ENCODE data around the gene GON4L. TPM values are rescaled to one million over a fixed set of nuclear protein-coding genes. Genes with fewer than 3 reads are reported as not detected.
A peak's percentile ranks its signal among the peaks of the same experiment; 100 is the strongest.
"Not testable (repeated sequence)": the region's sequence is repeated elsewhere in the genome, so short reads cannot be mapped to it uniquely, and the experiment has no call there.

Gene GON4L
- total RNA-seq, 1 experiment from 2014 or later, result 16.9 TPM

GRCh38 chr1:155833665-155834295 is 23.2 kb downstream of the GON4L start:
- DNase-seq (ENCODE audit: low read depth), result no peak

GRCh38 chr1:155831279-155831976 is 25.6 kb downstream of the GON4L start:
- DNase-seq (ENCODE audit: low read depth), result no peak

- DNase-seq (ENCODE audit: low read depth), result no peak
Measured at GRCh38 chr1:155827450-155827849, 29.6 kb downstream of the GON4L start.

- DNase-seq (ENCODE audit: low read depth), result no peak
Measured at GRCh38 chr1:155816351-155816750, 40.7 kb downstream of the GON4L start.

GRCh38 chr1:155813672-155814071 is 43.3 kb downstream of the GON4L start:
- no peak for DNase-seq (ENCODE audit: low read depth)

DNA sequence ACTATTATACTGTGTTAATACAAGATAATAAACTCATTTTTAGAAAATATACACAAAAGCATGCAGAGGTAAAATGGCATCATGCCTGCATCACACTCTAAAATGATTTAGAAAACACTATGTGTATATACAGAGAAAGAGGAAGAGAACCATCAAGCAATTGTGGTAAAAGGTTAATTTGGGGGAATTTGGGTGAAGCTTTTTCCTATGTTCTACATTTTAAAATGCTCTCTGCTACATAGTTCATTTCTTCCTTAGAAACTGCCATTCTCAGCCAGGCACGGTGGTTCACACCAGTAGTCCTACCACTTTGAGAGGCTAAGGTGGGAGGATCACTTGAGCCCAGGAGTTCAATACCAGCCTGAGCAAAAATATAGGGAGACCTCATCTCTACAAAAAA is 44.1 kb downstream of the GON4L start:
- DNase-seq (ENCODE audit: low read depth), result no peak

DNA sequence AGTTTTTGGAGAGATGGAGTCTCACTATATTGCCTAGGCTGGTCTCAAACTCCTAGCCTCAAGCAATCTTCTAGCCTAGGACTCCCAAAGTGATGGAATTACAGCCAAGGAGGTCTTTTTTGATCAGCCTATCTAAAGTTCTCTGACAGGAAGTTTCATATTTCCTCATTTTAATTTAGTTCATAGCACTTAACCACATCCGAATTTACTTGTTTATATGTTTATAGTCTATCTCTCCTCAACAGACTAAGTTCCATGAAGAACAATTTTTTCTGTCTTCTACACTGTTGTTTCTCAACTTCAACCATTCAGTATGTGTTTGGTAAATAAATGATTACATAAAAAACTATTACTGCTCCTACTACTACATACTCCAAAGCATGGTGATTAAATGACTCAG is 47.9 kb downstream of the GON4L start:
- DNase-seq (ENCODE audit: low read depth), result no peak

- DNase-seq (ENCODE audit: low read depth), result peak; percentile 29
Measured at GRCh38 chr1:155801149-155801548, 55.9 kb downstream of the GON4L start.

- not testable (repeated sequence) for DNase-seq (ENCODE audit: low read depth)
Measured at GRCh38 chr1:155795618-155796017, 61.4 kb downstream of the GON4L start.

GRCh38 chr1:155794605-155795245 is 62.3 kb downstream of the GON4L start:
- peak; percentile 12 for DNase-seq (ENCODE audit: low read depth)

DNA sequence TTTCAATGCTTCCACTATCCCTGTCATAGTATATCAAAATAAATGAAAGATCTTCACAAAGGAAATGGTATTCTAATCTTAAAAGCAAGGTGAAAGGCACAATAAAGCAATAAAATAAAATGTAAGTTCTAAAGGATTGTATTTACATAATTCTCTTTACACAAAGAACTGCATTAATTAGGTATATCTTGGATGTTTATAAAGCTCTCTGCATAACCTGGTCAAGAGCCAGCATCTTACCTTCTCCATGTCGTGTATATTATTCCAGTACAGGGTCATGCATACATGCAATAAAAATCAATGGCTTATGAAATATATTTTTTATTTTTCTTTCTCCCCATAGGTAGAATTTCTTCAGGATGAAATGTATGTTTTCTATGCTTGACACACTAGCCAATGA is 63.8 kb downstream of the GON4L start:
- DNase-seq (ENCODE audit: low read depth), result no peak

- DNase-seq (ENCODE audit: low read depth), result no peak
Measured at GRCh38 chr1:155777582-155777981, 79.4 kb downstream of the GON4L start.

GRCh38 chr1:155776414-155776813 is 80.6 kb downstream of the GON4L start:
- peak; percentile 61 for DNase-seq (ENCODE audit: low read depth)

- DNase-seq (ENCODE audit: low read depth), result no peak
Measured at GRCh38 chr1:155773221-155773620, 83.8 kb downstream of the GON4L start.

DNA sequence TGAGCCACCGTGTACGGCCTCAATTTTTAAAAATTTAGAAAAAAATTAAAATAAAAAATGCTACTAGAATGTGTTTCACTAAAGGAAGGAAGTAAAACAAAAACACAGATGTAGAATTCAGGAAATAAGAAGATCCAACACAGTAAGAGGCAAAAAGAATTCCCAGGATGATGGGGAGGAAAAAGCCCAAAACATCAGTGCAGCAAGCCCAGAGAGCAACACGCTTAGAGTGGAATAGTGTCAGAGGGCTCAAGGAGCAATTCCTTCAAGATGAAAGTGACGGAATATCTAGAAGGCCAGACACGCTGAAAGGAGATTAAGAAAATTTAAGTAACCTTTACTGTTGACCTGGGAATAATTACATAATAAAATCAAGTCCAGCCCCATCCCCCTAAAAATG is 87.8 kb downstream of the GON4L start:
- DNase-seq (ENCODE audit: low read depth), result no peak

GRCh38 chr1:155767399-155767989 is 89.5 kb downstream of the GON4L start:
- not testable (repeated sequence) for DNase-seq (ENCODE audit: low read depth)

DNA sequence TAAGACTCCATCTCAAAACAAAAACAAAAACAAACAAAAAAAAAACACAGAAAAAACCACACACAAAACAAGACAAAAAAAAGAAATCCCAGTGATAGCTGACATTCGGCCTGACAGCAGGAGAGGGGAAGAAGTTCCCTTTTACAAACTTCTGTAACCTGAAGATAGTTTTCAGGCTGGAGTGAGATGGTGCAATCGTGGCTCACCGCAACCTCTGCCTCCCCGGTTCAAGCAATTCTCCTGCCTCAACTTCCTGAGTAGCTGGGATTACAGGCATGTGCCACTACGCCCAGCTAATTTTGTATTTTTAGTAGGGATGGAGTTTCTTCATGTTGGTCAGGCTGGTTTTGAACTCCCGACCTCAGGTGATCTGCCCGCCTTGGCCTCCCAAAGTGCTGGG is 93.0 kb downstream of the GON4L start:
- DNase-seq (ENCODE audit: low read depth), result not testable (repeated sequence)

- DNase-seq (ENCODE audit: low read depth), result peak; percentile 92
Measured at GRCh38 chr1:155763090-155763815, 93.8 kb downstream of the GON4L start.

- DNase-seq (ENCODE audit: low read depth), result no peak
Measured at GRCh38 chr1:155761736-155762405, 95.1 kb downstream of the GON4L start.

DNA sequence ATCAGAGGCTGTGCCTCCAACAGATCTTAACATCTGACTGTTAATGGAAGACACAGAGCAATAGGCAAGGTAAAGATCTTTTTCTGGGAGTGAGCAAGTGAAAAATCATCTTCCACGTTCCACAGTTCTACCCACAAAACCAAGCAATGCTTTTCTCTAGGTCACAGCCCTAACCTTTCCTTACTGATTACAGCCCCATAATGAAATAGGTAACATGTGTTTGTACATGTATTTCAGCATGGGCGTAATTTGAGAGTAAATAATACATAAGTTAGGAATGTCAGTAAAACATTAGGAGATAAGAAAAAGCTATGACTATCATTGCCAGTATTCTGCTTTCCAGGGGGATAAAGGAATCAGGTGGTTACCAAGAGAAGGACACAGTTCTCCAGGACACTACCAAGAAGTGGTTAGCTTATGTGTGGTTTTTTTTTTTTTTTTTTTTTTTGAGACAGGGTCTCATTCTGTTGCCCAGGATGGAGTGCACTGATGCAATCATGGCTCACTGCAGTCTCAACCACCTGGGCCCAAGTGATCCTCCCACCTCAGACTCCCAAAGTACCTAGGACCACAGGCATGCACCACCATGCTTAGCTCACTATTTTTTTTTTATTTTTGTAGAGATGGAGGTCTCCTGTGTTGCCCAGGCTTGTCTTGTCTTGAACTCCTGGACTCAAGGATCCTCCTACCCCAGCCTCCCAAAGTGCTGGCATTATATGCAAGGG is 96.1 kb downstream of the GON4L start:
- DNase-seq (ENCODE audit: low read depth), result no peak

Measured in HT1080 (cell line).